Ishikawa (cell line): ENCODE results near the gene TIMMDC1.

Experiments
- EP300 ChIP-seq: IDR thresholded peaks from 2 replicates; pipeline ENCODE4 v1.6.1; 2012; ENCODE audit warnings: borderline replicate concordance
- MAX ChIP-seq: IDR thresholded peaks from 2 replicates; pipeline ENCODE4 v1.6.1; 2012
- RAD21 ChIP-seq: IDR thresholded peaks from 2 replicates; pipeline ENCODE4 v1.6.1; 2012; ENCODE audit warnings: low read depth
- REST ChIP-seq: IDR thresholded peaks from 2 replicates; pipeline ENCODE4 v1.6.1; 2012; ENCODE audit warnings: low read depth, mild to moderate bottlenecking

GRCh38 chr3:119542168-119542767 lies 43.9 kb downstream of the TIMMDC1 start:
- no peak for TF ChIP-seq REST
- no peak for TF ChIP-seq MAX
- TF ChIP-seq EP300: no peak
- TF ChIP-seq RAD21: no peak
